Activated B cell treated with CpG ODN at 0.5 μM for 24 hours (primary cell): ENCODE measurements around the gene G6PC1. TPM values are rescaled to one million over a fixed set of nuclear protein-coding genes. Genes with fewer than 3 reads are reported as not detected.
"Not testable (repeated sequence)": the region's sequence is repeated elsewhere in the genome, so short reads cannot be mapped to it uniquely, and the experiment has no call there.

Experiments used
- ATAC-seq: fragments of 200-7000 bp; cut with Tn5 transposase; one replicate; pipeline ENCODE4 v1.10.0; 2021; ENCODE audit warnings: low read depth, mild to moderate bottlenecking, moderate library complexity
- CTCF ChIA-PET: fragments of 350-600 bp; sonication (Branson Sonifier 250); formaldehyde crosslinking; loops from one replicate; lab custom pipeline; 2021; ENCODE audit warnings: antibody characterized with exemption; lab: Charles Lee
- POLR2A ChIA-PET: fragments of 350-600 bp; sonication (Branson Sonifier 250); formaldehyde crosslinking; loops from one replicate; lab custom pipeline; 2021; ENCODE audit warnings: antibody characterized with exemption; lab: Charles Lee
- DNase-seq: peaks from one replicate; pipeline ENCODE4 v3.0.0; 2022
- H3K27ac Mint-ChIP-seq: one replicate; pipeline ENCODE4 v1.8.0; 2020; ENCODE audit warnings: mixed read lengths
- H3K27me3 Mint-ChIP-seq: one replicate; pipeline ENCODE4 v1.8.0; 2021; ENCODE audit warnings: mixed read lengths
- H3K36me3 Mint-ChIP-seq: one replicate; pipeline ENCODE4 v1.8.0; 2021; ENCODE audit warnings: low read depth, mixed read lengths
- H3K4me1 Mint-ChIP-seq: one replicate; pipeline ENCODE4 v1.8.0; 2021; ENCODE audit warnings: mixed read lengths
- H3K4me3 Mint-ChIP-seq: one replicate; pipeline ENCODE4 v1.8.0; 2020; ENCODE audit warnings: mild to moderate bottlenecking, mixed read lengths
- H3K9me3 Mint-ChIP-seq: one replicate; pipeline ENCODE4 v1.8.0; 2020; ENCODE audit warnings: mixed read lengths
- intact Hi-C: fragments of 100-400 bp; cut with micrococcal nuclease; formaldehyde crosslinking; loops from one replicate; pipeline ENCODE4 v1.15.1; 2024
- total RNA-seq: library from RNA; stranded (reverse); gene quantifications from 2 replicates; pipeline ENCODE4 v1.2.3, GENCODE V29; 2022
- TF ChIP-seq, protein P1 (sequence below): fragments of 200-600 bp; IDR thresholded peaks from one replicate; pipeline ENCODE4 v1.8.0; 2022; ENCODE audit warnings: antibody characterized with exemption, mild to moderate bottlenecking

The G6PC1 gene
- total RNA-seq, 1 donor from 2014 or later: not detected

DNA sequence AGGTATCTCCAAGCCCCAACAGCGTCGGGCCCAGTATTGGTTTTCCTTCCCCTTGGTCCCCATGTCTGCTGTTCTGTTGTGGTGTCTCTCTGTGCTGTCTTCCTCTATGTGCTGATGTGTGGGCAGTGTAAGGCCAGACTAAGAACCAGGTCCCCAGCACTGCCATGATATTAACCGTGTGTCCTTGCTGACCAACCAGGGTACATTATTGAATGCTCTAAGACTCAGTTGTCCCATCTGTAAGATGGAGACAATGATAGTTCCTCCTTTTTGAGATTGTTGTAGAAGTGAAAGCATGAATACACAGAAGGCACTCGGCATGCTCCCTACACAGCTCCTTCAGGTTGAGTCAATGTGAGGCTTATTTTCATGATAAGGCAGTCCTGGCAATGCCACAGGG is 29.0 kb upstream of the G6PC1 start:
- Mint-ChIP-seq H3K4me1 (no peaks in the 10 kb centered on the region), H3K4me3 (no peak overlapping the region), H3K9me3 (peaks cover 2% of the 10 kb centered on the region), H3K27ac (no peak overlapping the region), H3K36me3 (no peaks in the 10 kb centered on the region), H3K27me3 (peaks cover 13% of the 10 kb centered on the region)
- ATAC-seq (no peak), DNase-seq (no peak)
- POLR2A ChIA-PET: no interaction called here
- CTCF ChIA-PET: no interaction called here
- TF ChIP-seq, protein P1, sequence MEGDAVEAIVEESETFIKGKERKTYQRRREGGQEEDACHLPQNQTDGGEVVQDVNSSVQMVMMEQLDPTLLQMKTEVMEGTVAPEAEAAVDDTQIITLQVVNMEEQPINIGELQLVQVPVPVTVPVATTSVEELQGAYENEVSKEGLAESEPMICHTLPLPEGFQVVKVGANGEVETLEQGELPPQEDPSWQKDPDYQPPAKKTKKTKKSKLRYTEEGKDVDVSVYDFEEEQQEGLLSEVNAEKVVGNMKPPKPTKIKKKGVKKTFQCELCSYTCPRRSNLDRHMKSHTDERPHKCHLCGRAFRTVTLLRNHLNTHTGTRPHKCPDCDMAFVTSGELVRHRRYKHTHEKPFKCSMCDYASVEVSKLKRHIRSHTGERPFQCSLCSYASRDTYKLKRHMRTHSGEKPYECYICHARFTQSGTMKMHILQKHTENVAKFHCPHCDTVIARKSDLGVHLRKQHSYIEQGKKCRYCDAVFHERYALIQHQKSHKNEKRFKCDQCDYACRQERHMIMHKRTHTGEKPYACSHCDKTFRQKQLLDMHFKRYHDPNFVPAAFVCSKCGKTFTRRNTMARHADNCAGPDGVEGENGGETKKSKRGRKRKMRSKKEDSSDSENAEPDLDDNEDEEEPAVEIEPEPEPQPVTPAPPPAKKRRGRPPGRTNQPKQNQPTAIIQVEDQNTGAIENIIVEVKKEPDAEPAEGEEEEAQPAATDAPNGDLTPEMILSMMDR: no peak
- intact Hi-C loops: no loop called here

DNA sequence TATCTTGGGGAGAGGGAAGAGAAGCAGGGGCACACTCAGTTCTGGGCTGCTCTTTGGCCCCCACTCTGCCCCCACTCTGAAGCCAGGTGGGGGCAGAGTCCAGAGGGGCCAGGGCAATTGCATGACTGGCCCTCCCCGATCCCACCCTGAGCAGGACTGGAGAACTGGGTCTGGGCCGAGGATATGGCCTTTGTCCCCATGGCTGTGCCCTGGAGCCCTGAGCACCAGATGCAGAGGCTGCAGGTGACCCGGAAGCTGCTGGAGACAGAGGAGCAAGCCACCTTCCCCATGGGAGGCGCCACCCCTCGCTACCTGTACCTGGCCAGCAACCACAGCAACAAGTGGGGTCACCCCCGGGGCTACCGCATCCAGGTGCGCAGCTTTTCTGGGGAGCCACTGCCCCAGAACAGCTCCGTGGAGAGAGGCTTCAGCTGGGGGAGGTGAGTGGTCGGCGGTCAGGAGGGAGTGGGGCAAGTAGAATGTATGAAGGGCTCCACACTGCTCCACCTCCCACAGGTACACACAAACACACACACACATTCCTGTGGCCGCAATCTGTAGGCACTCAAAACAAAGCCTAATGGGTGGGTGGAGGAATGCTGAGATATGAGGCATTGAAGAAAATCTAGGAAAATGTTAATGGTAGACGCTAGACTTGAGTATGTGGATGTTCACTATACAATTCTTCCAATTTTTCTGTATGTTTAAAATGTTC is 28.2 kb upstream of the G6PC1 start:
- H3K4me3 Mint-ChIP-seq: no peak overlapping the region
- H3K27ac Mint-ChIP-seq: no peak overlapping the region
- H3K27me3 Mint-ChIP-seq: peaks cover 15% of the 10 kb centered on the region
- H3K36me3 Mint-ChIP-seq: no peaks in the 10 kb centered on the region
- no peaks in the 10 kb centered on the region for H3K4me1 Mint-ChIP-seq
- POLR2A ChIA-PET: interaction anchor here (0.6 kb wide), 1 partner anchor 149 kb away, joined by 3 read pairs; no protein-coding TSS in a partner anchor
- H3K9me3 Mint-ChIP-seq: peaks cover 2% of the 10 kb centered on the region
- CTCF ChIA-PET: no interaction called here
- intact Hi-C loops: no loop called here
- DNase-seq (no peak), ATAC-seq (no peak)
- TF ChIP-seq, protein P1: no peak

DNA sequence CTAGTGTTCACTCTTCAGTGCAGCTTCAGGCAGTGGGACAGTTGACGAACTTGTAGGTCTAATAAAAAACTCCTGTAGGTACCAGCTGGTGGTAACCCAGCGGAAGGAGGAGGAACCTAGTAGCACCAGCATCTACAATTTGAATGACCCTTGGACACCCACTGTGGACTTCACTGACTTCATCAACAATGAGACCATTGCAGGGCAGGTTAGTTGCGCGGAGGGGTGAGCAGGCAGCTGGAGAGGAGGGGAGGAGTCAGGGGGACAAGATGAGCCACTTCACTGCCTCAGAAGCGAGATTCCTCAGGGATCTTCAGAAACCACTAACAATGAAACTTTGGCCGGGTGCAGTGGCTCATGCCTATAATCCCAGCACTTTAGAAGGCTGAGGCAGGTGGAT is 27.3 kb upstream of the G6PC1 start:
- peaks cover 19% of the 10 kb centered on the region for H3K27me3 Mint-ChIP-seq
- DNase-seq (no peak), ATAC-seq (no peak)
- H3K4me3 Mint-ChIP-seq: no peak overlapping the region
- TF ChIP-seq, protein P1: no peak
- ChIA-PET POLR2A (no interaction called here), CTCF (no interaction called here)
- H3K4me1 Mint-ChIP-seq: no peaks in the 10 kb centered on the region
- H3K36me3 Mint-ChIP-seq: no peaks in the 10 kb centered on the region
- peaks cover 2% of the 10 kb centered on the region for H3K9me3 Mint-ChIP-seq
- intact Hi-C loops: no loop called here
- H3K27ac Mint-ChIP-seq: no peak overlapping the region

DNA sequence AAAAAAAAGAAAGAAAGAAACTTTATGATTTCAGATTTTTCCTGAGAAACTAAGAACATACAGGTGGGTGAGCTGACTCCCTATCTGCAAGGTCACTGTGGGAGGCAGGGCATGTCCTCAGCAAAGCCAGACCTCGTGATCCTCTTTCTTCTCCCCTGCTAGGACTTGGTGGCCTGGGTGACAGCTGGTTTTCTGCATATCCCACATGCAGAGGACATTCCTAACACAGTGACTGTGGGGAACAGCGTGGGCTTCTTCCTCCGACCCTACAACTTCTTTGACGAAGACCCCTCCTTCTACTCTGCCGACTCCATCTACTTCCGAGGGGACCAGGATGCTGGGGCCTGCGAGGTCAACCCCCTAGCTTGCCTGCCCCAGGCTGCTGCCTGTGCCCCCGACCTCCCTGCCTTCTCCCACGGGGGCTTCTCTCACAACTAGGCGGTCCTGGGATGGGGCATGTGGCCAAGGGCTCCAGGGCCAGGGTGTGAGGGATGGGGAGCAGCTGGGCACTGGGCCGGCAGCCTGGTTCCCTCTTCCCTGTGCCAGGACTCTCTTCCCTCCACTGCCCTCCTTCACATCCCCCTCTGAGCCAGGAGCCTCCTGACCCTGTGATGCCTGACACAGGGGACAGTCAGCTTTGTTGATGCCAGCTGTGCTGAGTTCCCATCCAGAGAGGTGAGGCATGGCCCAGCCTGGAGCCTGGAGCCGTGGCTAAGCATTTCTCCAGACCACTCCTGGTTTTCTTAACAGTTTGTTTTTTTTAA is 26.5 kb upstream of the G6PC1 start:
- POLR2A ChIA-PET: interaction anchor here (0.6 kb wide), 1 partner anchor 100 kb away, joined by 4 read pairs; no protein-coding TSS in a partner anchor
- H3K4me1 Mint-ChIP-seq, H3K9me3 Mint-ChIP-seq, H3K4me3 Mint-ChIP-seq, DNase-seq, H3K27ac Mint-ChIP-seq, CTCF ChIA-PET, H3K36me3 Mint-ChIP-seq, ATAC-seq, intact Hi-C loops: not testable (repeated sequence)
- peaks cover 24% of the 10 kb centered on the region for H3K27me3 Mint-ChIP-seq

DNA sequence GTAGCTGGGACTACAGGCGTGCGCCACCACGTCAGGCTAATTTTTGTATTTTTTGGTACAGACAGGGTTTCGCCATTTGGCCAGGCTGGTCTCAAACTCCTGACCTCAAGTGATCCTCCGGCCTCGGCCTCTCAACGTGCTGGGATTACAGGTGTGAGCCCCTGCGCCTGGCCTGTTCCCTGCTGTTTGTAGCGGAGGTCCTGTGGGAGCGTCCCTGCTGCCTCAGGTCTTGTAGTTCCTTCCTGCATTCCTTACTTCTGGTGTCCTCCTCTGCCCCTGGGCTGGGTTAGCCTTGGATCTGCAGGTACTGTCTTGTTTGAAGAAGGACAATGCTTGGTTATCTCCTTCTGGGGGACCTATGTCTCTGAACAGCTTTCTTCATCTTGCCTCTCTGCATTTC is 23.6 kb upstream of the G6PC1 start:
- H3K27me3 Mint-ChIP-seq: peaks cover 22% of the 10 kb centered on the region
- H3K4me3 Mint-ChIP-seq: no peak overlapping the region
- CTCF ChIA-PET: no interaction called here
- ATAC-seq (no peak), DNase-seq (no peak)
- intact Hi-C loops: no loop called here
- no peak overlapping the region for H3K27ac Mint-ChIP-seq
- no peaks in the 10 kb centered on the region for H3K9me3 Mint-ChIP-seq
- POLR2A ChIA-PET: no interaction called here
- TF ChIP-seq, protein P1: no peak
- no peaks in the 10 kb centered on the region for H3K36me3 Mint-ChIP-seq
- no peaks in the 10 kb centered on the region for H3K4me1 Mint-ChIP-seq
